GM19240 (cell line): Measurements from ENCODE around the gene EOLA1.
"Not testable (repeated sequence)": the region's sequence is repeated elsewhere in the genome, so short reads cannot be mapped to it uniquely, and the experiment has no call there.

Experiments used
- DNase-seq: peaks from one replicate; pipeline ENCODE4 v3.0.0; 2011; ENCODE audit warnings: low spot score; ENCODE audit not compliant: insufficient read length

The EOLA1 gene

DNA sequence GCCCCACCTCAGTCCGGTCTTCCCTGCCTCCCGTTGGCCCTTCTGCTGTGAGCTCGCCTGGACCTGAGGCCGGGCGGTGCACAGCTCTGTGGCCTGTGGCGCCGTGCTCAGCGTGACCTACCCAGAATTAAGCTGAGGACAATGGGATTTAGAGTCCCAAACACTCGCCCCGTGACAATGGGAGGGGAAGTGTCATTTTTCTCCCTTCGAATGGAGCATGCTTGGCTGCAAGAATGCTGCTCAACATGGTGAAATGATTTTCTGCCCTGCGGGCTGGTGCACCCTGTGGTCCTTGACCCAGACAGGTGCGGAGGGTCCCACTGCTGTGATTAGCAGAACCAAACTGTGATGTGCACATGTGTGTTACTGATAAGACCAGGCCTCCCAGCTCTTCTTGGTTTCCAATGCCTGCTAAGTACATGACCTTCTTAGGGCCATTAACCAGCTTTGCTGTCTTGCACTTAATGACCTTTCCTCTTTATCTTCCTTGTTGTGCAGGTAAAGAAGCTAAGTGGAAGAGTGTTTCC, 772 bp downstream of the EOLA1 start:
- DNase-seq, result no peak

GRCh38 chrX:149545545-149546543, 5.0 kb downstream of the EOLA1 start:
- not testable (repeated sequence) for DNase-seq

- not testable (repeated sequence) for DNase-seq
These were observed 6.2 kb downstream of the EOLA1 start for GRCh38 chrX:149546962-149547361.

GRCh38 chrX:149547782-149548181, 7.0 kb downstream of the EOLA1 start:
- not testable (repeated sequence) for DNase-seq

DNA sequence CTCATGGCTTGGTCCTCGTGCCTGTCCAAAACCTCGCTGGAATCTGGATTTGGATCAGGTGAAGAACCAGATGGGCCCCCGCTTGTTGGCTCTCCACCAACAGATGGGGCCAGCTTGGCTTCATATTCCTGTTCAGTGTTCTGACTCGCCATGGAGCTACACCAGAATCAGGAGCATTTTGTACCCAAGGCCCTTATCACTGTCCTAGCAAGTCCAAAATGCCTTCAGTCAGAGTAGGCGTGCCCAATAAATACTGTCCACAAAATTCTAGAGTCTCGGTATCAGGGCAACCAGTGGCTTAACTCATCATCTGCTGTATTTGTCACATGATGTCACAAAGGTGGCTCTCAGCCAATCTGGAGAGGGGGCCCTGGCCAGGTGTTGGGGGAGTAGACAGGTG, 8.9 kb downstream of the EOLA1 start, which contains the start of gene HSFX3:
TSS of gene HSFX3 (minus strand) at position 224 of the 400 bp plus-strand sequence. CDS start at position 152, 72 bp downstream.
- not testable (repeated sequence) for DNase-seq

- DNase-seq, result not testable (repeated sequence)
These were observed 9.6 kb downstream of the EOLA1 start for GRCh38 chrX:149550454-149550853.

DNA sequence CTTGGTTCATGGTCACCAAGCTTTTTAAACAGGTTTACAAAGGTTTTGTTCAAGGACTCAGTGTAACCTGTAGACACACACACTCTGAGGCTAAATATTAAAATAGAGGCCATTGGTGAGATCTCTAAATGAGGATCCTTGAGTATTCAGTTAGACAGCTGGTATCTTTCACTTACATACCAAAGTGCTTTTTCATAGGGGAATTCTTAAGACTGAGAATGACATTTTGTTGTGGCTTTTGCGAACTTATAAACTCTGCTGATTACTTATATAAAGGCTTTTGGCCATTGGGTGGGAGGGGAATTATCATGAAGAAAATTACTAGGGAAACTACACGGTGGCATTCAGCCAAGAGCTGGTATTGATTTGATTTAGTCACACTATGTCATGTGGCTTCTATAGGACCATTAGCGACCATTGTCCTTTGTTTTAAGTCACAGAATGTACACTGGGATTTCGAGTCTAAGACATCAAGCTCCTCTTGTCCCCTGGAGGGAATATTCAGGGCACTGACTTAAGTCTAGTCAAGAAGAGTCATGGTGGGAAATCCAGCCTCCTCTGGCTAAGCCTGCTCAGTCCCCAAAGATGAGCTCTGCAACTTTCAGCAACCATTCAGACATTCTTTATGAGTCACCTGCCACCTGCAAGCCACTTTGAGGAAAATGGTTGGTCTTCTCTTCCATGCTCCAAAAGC, 10.6 kb downstream of the EOLA1 start:
- DNase-seq, result not testable (repeated sequence)

DNA sequence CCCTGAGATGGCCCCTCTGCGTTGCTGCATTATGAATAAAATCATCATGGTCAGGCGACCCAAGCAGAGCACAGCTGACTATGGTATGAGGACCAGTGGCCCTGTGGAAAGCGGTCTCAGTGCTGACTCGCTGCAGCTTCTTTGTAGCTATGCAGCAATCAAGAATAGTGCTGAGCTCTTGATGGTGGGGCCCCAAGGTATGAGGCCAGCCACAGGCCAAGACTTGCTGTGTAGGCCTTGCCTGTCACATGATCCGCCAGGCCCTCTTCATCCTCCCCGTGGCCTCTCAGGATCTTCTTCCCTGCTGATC, 11.1 kb downstream of the EOLA1 start:
- not testable (repeated sequence) for DNase-seq

DNA sequence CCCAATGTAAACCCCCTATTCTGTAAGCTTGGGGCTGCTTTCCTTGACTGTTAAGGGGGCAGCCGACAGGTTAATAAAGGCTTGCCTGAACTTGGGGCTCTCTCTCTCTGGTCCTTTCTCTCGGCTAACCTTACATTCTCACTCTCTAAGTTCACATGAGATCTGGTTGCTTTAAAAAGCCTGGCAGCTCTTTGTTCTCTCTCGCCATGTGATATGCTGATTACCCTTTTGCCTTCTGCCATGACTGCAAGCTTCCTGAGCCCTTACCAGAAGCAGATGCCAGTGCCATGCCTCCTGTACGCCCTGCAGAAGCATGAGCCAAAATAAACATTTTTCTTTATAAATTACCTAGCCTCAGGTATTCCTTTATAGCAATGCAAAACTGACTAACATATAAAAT, 14.4 kb downstream of the EOLA1 start:
- not testable (repeated sequence) for DNase-seq

- DNase-seq, result no peak
These were observed 22.5 kb downstream of the EOLA1 start for GRCh38 chrX:149563359-149563758.

DNA sequence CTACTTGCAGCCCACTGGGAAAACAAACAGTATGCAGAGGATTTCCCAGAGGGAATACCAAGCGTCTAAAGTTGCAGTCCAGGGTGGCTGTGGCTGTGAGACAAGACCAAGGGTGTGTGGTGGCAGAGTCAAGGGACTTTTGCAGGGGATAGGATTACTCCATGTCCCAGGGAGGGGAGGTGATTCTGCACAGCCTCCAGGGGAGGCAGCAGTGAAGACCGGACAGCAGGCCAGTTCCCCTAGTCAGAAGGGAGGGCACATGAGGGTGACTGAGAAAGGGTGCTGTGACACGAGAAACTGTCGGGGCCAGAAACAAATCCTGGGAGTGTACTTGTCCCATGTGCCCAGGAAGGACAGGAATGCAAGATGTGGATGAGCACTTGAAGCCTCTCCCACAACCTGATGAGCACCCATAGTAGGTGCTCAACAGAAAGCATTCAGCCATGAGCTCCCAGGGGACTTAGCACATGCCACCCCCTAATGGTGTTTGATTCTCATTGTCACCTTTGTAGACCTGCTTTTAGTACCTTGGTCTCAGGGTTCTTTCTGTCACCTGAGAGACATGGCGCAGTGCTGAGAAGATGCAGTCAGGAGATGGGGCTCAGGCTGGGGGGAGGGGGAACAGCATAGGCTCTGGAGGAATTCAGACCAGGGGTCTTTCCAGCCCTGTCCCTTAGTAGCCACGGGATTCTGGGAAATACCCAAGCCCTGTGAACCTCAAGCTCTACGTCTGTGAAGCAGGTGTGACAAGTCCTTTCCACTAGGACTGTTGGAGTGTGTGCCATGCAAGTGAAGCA, 27.0 kb downstream of the EOLA1 start:
- no peak for DNase-seq

DNA sequence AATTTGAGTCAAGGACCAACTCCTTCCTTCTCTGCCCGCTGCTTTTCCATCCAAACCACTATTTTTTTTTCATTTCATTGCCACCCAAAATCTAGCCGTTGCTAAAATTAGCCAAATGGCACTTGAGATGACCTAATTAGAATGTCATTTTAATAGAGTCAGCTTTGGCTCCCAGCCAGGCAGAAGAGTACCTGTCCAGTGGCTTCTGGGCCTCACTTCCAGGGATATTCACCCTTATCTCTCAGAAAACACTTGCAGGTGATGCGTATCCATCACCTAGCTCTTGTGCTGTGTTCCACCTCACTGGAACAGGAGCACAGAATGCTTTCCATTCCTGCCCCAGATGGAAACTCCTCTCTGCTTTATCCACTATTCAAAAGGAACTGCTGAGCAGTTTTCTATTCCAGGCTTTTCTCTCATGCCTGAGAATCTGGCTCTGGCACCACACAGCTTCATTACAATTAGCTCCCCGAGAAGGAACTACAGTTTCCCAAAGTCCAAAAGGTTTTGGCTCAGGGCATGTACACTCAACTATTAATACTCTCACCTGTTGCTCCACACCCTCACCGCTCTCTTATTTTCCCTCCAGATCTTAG, 28.0 kb downstream of the EOLA1 start:
- no peak for DNase-seq

DNA sequence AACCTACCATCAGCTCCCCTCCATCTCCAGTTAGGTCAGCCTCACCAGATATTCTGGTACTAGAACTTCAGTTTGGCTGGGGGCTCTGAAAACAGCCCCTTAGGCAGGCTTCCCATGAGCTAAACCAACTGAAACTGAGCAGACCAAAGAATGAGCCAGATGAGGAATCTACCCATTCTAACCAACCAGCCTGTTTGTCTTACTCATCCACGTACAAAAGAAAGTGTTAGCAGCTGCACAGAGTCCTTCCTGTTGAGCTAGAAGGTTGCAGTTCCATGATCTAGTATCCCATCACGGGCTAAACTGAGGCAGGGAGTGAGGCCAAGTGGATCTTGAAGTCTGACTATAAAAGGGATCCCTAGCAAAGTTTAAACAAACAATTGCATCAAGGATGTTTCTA, 29.0 kb downstream of the EOLA1 start:
- DNase-seq, result no peak

GRCh38 chrX:149570668-149571067, 29.9 kb downstream of the EOLA1 start:
- no peak for DNase-seq

- DNase-seq, result no peak
These were observed 31.0 kb downstream of the EOLA1 start for GRCh38 chrX:149571770-149572169.

DNA sequence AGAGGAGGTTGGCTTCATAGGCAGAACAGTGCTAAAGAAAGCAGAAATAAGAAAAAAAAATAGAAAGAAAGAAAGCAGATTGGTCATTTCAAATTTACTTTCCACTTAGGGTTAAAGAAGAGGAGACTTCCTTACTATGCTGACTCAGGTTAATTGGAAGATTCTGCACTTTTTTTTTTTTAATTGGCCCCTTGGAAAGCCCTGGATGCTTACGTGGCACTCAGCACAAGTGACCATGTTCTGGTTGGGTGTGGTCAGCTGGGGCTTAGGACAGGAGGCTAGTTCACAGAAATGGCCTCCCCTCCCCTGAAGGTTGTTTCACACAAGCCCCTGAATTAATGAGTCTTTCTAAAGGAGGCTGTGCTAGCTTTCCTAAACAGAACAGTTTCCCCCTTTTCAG, 31.9 kb downstream of the EOLA1 start:
- DNase-seq, result no peak

DNA sequence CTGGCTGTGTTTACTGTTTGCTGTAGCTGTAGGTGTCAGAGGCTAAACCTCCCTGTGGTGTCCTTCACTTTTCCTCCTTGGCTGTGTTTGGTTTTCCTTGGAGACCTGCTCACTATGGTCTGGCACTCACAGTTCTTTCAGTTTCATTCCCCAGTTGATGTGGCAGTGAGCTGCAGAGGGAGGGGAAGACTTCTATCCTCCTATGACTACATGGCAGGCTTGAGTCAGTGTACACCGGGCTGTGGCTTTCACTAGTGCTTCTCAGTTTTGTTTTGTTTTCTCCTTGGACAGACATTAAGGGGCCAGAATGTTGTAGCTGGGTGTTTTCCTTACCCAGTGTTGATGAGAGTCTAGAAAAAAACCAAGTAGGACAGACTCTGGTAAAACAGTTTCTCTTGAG, 32.6 kb downstream of the EOLA1 start:
- not testable (repeated sequence) for DNase-seq

- DNase-seq, result not testable (repeated sequence)
These were observed 44.8 kb downstream of the EOLA1 start for GRCh38 chrX:149585631-149586030.

GRCh38 chrX:149587359-149587758, 46.5 kb downstream of the EOLA1 start, which contains the start of gene MAGEA9B:
MAGEA9B (minus strand) TSS chrX:149587459; CDS start chrX:149583179, 4,280 bp downstream.
- DNase-seq, result not testable (repeated sequence)

- DNase-seq, result not testable (repeated sequence)
These were observed 50.2 kb downstream of the EOLA1 start for GRCh38 chrX:149590993-149591392.

DNA sequence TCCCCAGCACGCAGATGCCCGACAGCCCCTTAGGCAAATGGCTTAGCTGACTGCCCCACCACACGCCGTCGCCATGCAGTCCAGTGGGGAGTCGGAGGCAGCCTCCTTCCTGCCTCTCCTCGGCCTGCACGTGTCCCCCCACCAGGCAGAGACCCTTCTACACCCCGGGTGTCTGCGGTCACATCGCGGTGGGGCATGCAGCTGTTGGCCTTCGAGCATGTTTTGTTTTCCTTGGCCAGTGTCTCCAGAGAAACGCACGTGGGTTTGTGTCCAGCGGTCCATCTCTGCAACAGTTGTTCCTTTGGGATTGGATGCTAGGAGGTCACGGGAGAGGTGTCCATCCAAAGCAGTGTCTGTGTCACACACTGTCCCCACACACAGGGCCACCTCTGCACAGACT, 54.4 kb downstream of the EOLA1 start, which contains the start of gene HSFX2:
TSS of gene HSFX2 (minus strand) at position 101 of the 400 bp plus-strand sequence. CDS start 614 bp downstream, outside the sequence.
- not testable (repeated sequence) for DNase-seq
